K562 (cell line): ENCODE data around the gene RSPH10B. TPM values are rescaled to one million over a fixed set of nuclear protein-coding genes. Genes with fewer than 3 reads are reported as not detected.

ENCODE experiments used
- AFF4 ChIP-seq: sonication (generic); formaldehyde crosslinking; IDR thresholded peaks from 2 replicates; pipeline ENCODE4 v1.8.0; 2023; ENCODE audit warnings: mild to moderate bottlenecking, missing genetic modification reagents
- ATF3 ChIP-seq, 2 experiments: fragments of 450-650 bp in 1 of 2; sonication (generic) in 1 of 2; formaldehyde crosslinking in 1 of 2; IDR thresholded peaks in 1 of 2; conservative IDR thresholded peaks in 1 of 2; 2 replicates each; pipeline versions ENCODE4 v1.6.1 to v1.8.1; 2016 to 2023; ENCODE audit warnings: mild to moderate bottlenecking in 2 of 2, moderate library complexity in 2 of 2, inconsistent platforms in 1 of 2, missing genetic modification reagents in 1 of 2
- EP400 ChIP-seq: fragments of 450-650 bp; IDR thresholded peaks from 2 replicates; pipeline ENCODE4 v1.6.1; 2017; ENCODE audit warnings: antibody characterized with exemption, mild to moderate bottlenecking, moderate library complexity
- GATA2 ChIP-seq: sonication (generic); formaldehyde crosslinking; IDR thresholded peaks from 2 replicates; pipeline ENCODE4 v1.4.0; 2020; ENCODE audit warnings: mild to moderate bottlenecking, missing genetic modification reagents
- HDAC3 ChIP-seq: fragments of 450-650 bp; IDR thresholded peaks from 2 replicates; pipeline ENCODE4 v1.6.1; 2018; ENCODE audit warnings: borderline replicate concordance, mild to moderate bottlenecking, moderate library complexity; ENCODE audit not compliant: partially characterized antibody
- KAT2B ChIP-seq: IDR thresholded peaks from one replicate; pipeline ENCODE4 v1.6.1; 2012; ENCODE audit warnings: low read depth, mild to moderate bottlenecking, control low read depth, inconsistent platforms, low read length, moderate library complexity
- NFRKB ChIP-seq: fragments of 450-650 bp; IDR thresholded peaks from 2 replicates; pipeline ENCODE4 v1.6.1; 2016; ENCODE audit warnings: low read depth
- NR2C2 ChIP-seq, 2 experiments: fragments of 200-800 bp in 1 of 2; sonication (Bioruptor generic) in 1 of 2; sonication (generic) in 1 of 2; formaldehyde crosslinking in 1 of 2; IDR thresholded peaks; 2 replicates each; pipeline versions ENCODE4 v1.6.1 to v1.8.0; 2016 to 2022; ENCODE audit warnings: mild to moderate bottlenecking in 1 of 2, missing compliant biosample characterization in 1 of 2, missing genetic modification characterization in 1 of 2, missing genetic modification reagents in 1 of 2
- RHOXF2B ChIP-seq: fragments of 250-450 bp; sonication (Bioruptor Pico); conservative IDR thresholded peaks from 2 replicates; pipeline ENCODE4 v1.5.1; 2021
- SPI1 ChIP-seq: IDR thresholded peaks from 2 replicates; pipeline ENCODE4 v1.6.1; 2011; ENCODE audit warnings: low read depth, low read length, control low read depth, borderline replicate concordance
- ZC3H8 ChIP-seq: fragments of 450-650 bp; IDR thresholded peaks from 2 replicates; pipeline ENCODE4 v1.6.1; 2017
- ZNF41 ChIP-seq: fragments of 250-450 bp; sonication (Bioruptor Pico); conservative IDR thresholded peaks from 2 replicates; pipeline ENCODE4 v1.4.0; 2020; ENCODE audit warnings: mild to moderate bottlenecking
- ZNF586 ChIP-seq: fragments of 450-650 bp; formaldehyde crosslinking; conservative IDR thresholded peaks from 2 replicates; pipeline ENCODE4 v1.4.0; 2020; ENCODE audit warnings: mild to moderate bottlenecking, moderate library complexity
- ZNF655 ChIP-seq: fragments of 250-450 bp; sonication (Bioruptor Pico); IDR thresholded peaks from 2 replicates; pipeline ENCODE4 v1.5.0; 2021
- ZSCAN29 ChIP-seq: fragments of 450-650 bp; IDR thresholded peaks from 2 replicates; pipeline ENCODE4 v1.6.1; 2017
- polyA plus RNA-seq, 8 experiments: library from polyadenylated mRNA; depleted of rRNA in 4 of 8; stranded (reverse) in 5 of 8; unstranded in 3 of 8; fragments of >200 nt; fragmentation: Nextera tagmentation in 2 of 8; fragmentation: Illumina TruSeq in 1 of 8; extraction: Ambion mirVana in 2 of 8; extraction: Trizol in 1 of 8; gene quantifications; 2 replicates each; pipeline versions ENCODE4 v1.2.1 to v1.2.3, GENCODE V29; 2011 to 2014; ENCODE audit warnings: inconsistent platforms in 1 of 8, missing spikeins in 1 of 8
- total RNA-seq, 7 experiments: library from RNA; depleted of rRNA in 6 of 7; stranded (reverse); fragments of >200 nt in 6 of 7; fragmentation: Illumina TruSeq in 2 of 7; extraction: Trizol in 2 of 7; gene quantifications; 2 replicates each; pipeline versions ENCODE4 v1.2.1 to v1.2.3, GENCODE V29; 2011 to 2021; ENCODE audit warnings: low replicate concordance in 1 of 7

Gene RSPH10B
- total and polyA plus RNA-seq, 9 of the 15 experiments (the other 6 are each of a cell fraction or from before 2014, with no cell fraction given): 0.01 to 0.09 TPM; not detected in 7

GRCh38 chr7:6008668-6009611 is 38.5 kb upstream of the RSPH10B start, which contains the start of the genes AIMP2 and PMS2 (continued):
- TF ChIP-seq AFF4 (CRISPR knock-in tag) (peak; percentile 95; the same call in 1 of the 2 replicates), ZSCAN29 (no peak), ZNF586 (CRISPR knock-in tag) (no peak), KAT2B (no peak), RHOXF2B (CRISPR knock-in tag) (no peak), ATF3 (IDR thresholded peaks at IDR 0.05) (no peak), ATF3 (CRISPR knock-in tag; conservative IDR thresholded peaks at IDR 0.05) (peak; percentile 89), NR2C2 (CRISPR knock-in tag; IDR thresholded peaks at IDR 0.05) (peak; percentile 96), NR2C2 (tag; IDR thresholded peaks at IDR 0.05) (peak; percentile 99), GATA2 (CRISPR knock-in tag) (no peak), SPI1 (peak; percentile 44; the same call in 1 of the 2 replicates), ZC3H8 (no peak), EP400 (peak; percentile 100), ZNF655 (CRISPR knock-in tag) (no peak), HDAC3 (no peak), ZNF41 (CRISPR knock-in tag) (0 out of 2 replicates have a peak, but pooled peaks have one; percentile 25), NFRKB (no peak; the same call in none of the 2 replicates)
